AG04449 (cell line): ENCODE data around the gene CD164L2.
"Not testable (repeated sequence)": the region's sequence is repeated elsewhere in the genome, so short reads cannot be mapped to it uniquely, and the experiment has no call there.

Experiments
- CTCF ChIA-PET: fragments of 350-600 bp; formaldehyde crosslinking; extraction: SDS; loops from one replicate; lab custom pipeline; 2021; ENCODE audit warnings: antibody characterized with exemption; lab: Yijun Ruan, JAX
- POLR2A ChIA-PET: fragments of 400-600, 350-600 bp; formaldehyde crosslinking; extraction: SDS; loops from one replicate; lab custom pipeline; 2020; ENCODE audit warnings: antibody characterized with exemption, inconsistent platforms; lab: Yijun Ruan, JAX
- DNase-seq: peaks from one replicate; pipeline ENCODE4 v3.0.0-alpha.2; 2010; ENCODE audit warnings: low read depth, low spot score
- H3K4me3 ChIP-seq: 2 replicates; pipeline ENCODE4 v1.5.1; 2011; ENCODE audit warnings: low read depth, mild to moderate bottlenecking, control low read depth, low read length
- TF ChIP-seq, protein P1 (sequence below): IDR thresholded peaks from one replicate; pipeline ENCODE4 v1.5.1; 2011; ENCODE audit warnings: mild to moderate bottlenecking, moderate library complexity, low read length, control low read depth, inconsistent platforms; ENCODE audit not compliant: insufficient read depth; ENCODE audit errors: missing control alignments

Gene CD164L2

DNA sequence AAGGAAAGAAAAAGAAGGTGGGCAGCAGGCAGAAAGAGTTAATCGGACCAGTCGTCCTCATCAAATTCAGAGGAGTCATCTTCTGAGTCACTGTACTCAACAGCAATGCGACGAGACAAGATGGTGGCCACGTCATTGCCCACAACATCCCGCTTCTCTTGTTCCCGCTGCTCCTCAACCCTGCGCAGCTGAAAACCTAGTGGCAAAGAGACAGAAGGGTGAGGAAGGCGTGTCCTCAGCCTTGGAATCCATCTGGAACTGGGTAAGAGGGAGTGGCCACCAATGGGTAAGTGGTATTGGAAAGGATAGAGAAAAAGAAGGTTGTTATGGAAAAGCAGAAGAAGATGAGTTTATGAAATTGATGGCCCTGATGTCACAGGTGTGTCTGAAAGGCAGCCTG is 25.0 kb upstream of the CD164L2 start:
- DNase-seq: no peak
- H3K4me3 ChIP-seq: no peak overlapping the region
- CTCF ChIA-PET: interaction anchor here (2.3 to 15.7 kb wide), 4 partner anchors 8 to 198 kb away, joined by 8 to 671 read pairs (median 26); no protein-coding TSS in a partner anchor
- POLR2A ChIA-PET: no interaction called here
- TF ChIP-seq, protein P1, sequence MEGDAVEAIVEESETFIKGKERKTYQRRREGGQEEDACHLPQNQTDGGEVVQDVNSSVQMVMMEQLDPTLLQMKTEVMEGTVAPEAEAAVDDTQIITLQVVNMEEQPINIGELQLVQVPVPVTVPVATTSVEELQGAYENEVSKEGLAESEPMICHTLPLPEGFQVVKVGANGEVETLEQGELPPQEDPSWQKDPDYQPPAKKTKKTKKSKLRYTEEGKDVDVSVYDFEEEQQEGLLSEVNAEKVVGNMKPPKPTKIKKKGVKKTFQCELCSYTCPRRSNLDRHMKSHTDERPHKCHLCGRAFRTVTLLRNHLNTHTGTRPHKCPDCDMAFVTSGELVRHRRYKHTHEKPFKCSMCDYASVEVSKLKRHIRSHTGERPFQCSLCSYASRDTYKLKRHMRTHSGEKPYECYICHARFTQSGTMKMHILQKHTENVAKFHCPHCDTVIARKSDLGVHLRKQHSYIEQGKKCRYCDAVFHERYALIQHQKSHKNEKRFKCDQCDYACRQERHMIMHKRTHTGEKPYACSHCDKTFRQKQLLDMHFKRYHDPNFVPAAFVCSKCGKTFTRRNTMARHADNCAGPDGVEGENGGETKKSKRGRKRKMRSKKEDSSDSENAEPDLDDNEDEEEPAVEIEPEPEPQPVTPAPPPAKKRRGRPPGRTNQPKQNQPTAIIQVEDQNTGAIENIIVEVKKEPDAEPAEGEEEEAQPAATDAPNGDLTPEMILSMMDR: no peak

DNA sequence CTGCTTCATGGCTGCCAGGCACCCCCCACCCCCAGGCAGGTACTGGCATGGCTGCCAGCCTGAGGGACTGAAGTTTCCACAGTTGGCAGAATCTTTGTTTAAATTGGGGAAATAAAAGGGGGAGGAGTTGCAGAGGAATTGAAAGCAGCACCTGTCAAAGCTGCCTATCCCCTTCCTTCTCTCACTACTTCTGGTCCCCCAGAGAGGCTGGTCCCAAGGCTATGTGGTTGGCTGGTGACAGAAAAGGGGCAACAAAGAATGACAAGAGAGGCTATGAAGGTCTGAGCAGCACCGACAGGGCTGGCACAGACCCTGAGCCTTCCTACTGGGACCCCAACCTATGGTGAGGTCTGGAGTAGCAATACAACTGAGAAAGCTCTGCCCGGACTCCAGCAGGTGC is 23.7 kb upstream of the CD164L2 start:
- H3K4me3 ChIP-seq, POLR2A ChIA-PET, DNase-seq: not testable (repeated sequence)
- CTCF ChIA-PET: interaction anchor here (1.8 to 15.7 kb wide), 6 partner anchors 9 to 200 kb away, joined by 6 to 671 read pairs (median 22); no protein-coding TSS in a partner anchor

GRCh38 chr1:27406362-27406680 is 23.2 kb upstream of the CD164L2 start:
- no peak overlapping the region for H3K4me3 ChIP-seq
- POLR2A ChIA-PET: no interaction called here
- DNase-seq: no peak
- CTCF ChIA-PET: interaction anchor here (1.3 to 15.7 kb wide), 7 partner anchors 9 to 200 kb away, joined by 3 to 671 read pairs (median 22); no protein-coding TSS in a partner anchor
- TF ChIP-seq, protein P1: no peak

- CTCF ChIA-PET: interaction anchor here (0.7 to 15.7 kb wide), 9 partner anchors 8 to 257 kb away, joined by 3 to 671 read pairs (median 6); no protein-coding TSS in a partner anchor
- POLR2A ChIA-PET: interaction anchor here (0.7 kb wide), 2 partner anchors 10 to 81 kb away, joined by 3 read pairs; no protein-coding TSS in a partner anchor
- not testable (repeated sequence) for H3K4me3 ChIP-seq, DNase-seq
These were observed 22.6 kb upstream of the CD164L2 start for GRCh38 chr1:27405598-27406361.

GRCh38 chr1:27405074-27405473 is 21.9 kb upstream of the CD164L2 start:
- DNase-seq: no peak
- TF ChIP-seq, protein P1: no peak
- POLR2A ChIA-PET: interaction anchor here (0.7 kb wide), 2 partner anchors 10 to 81 kb away, joined by 3 read pairs; no protein-coding TSS in a partner anchor
- no peak overlapping the region for H3K4me3 ChIP-seq
- CTCF ChIA-PET: interaction anchor here (0.7 to 15.7 kb wide), 10 partner anchors 7 to 258 kb away, joined by 3 to 671 read pairs (median 6); no protein-coding TSS in a partner anchor

DNA sequence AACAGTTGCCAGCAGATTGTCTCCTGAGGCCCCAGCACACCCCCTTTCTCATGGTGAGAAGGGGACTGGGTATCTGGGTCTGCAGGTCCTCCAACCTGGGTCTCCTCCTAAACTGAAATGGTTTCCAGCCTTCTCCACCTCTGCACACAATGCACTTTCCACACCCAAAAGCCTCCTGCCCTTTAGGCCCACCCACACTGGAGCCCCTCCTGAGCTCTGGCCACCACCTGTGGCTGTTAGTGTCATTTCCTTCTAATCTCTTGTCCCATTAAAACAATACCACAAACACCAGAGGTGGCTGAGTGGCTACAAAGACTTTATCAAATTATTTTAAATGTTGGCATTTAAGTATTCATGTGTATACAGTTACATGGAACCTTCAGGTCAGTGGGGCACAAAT is 20.8 kb upstream of the CD164L2 start:
- POLR2A ChIA-PET: interaction anchor here (0.6 kb wide), 1 partner anchor 200 kb away, joined by 3 read pairs; the partner anchor contains the start of gene AHDC1
- no peak overlapping the region for H3K4me3 ChIP-seq
- CTCF ChIA-PET: interaction anchor here (0.6 to 15.7 kb wide), 13 partner anchors 8 to 204 kb away, joined by 3 to 671 read pairs (median 7); partner anchors contain the start of genes AHDC1 and WASF2
- DNase-seq: no peak
- TF ChIP-seq, protein P1: no peak
